ENCODE measurements around the gene EIF4E3.

Gene EIF4E3

DNA sequence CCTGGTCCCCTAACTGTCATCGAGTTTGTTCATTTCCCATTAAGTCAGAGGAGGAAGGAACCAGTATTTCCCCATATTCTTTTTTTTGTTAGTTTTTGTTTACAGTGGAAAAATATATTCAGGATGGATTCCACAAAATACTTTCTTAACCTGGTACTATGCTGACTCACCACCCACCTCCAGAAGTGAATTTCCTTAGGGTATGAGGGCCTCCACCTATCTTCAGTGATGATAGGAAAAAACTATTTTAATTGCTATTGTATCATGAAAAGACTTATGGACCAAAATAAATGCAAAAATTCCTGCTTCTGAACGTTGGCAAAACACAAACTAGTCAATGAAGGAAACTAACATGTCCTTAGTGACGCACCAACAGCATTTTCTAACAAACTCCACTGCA, 77.5 kb downstream of the EIF4E3 start:
- DNase-seq = no peak

GRCh38 chr3:71646971-71647370, 78.2 kb downstream of the EIF4E3 start:
- no peak for DNase-seq

DNA sequence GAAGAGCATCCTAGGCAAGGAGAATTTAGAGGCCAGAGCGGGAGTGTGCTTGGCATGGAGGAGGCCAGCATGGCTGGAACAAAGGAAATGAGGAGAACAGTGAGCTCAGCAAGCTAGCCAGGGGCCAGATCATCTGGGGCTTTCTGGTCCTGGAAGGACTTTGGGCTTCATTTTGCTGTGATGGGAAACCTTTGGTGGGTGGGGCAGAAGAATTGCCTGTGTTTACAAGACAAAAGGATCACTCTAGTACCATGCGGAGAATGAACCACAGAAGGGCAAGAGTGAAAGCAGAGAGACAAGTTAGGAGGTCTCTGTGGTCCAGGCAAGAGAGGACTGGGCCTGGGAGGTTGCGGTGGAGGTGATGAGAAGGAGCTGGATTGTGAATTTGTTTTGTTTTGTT, 80.1 kb downstream of the EIF4E3 start:
- no peak for DNase-seq

DNA sequence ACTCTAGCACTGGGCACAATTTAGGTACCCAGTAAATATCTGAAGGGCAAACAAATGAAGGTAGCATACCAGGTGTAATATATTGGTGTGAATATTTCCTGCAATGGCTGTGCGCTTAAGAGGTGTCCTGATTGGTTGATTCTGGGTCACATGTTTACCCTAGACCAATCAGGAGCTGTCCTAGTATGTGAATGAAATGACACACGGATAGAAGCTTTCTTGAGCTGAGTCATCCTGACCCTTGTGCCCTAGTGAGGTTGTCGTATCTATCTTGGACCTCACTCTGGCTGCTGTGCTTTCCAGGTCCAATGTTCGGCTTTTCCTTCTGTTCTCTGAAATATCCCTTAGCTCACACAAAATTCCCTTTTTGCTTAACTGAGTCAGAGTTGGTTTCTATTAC, 83.5 kb downstream of the EIF4E3 start:
- no peak for DNase-seq

GRCh38 chr3:71640331-71640983, 84.7 kb downstream of the EIF4E3 start:
- no peak for DNase-seq

DNA sequence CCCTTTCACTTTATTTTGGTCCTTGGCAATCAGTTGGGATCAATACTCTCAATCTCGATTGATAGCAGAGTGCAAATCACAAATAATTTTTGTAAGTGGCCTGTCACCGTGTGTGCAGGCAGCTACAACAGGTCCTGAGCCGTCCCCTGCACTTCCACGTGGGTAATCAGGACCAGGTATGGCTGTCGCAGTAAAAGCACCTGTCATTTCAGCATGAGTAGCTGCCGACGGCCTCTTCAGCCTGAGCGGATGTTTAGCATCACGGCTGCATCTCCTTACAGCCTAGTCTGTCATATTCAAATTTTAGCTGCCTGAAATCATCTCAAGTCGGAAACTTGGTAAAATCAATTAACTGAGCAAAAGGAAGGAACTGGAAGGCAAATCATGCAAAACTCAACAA, 88.7 kb downstream of the EIF4E3 start:
- DNase-seq = no peak

- no peak for DNase-seq
These were observed 89.2 kb downstream of the EIF4E3 start for GRCh38 chr3:71636001-71636400.

GRCh38 chr3:71634671-71635070, 90.5 kb downstream of the EIF4E3 start:
- DNase-seq = no peak

GRCh38 chr3:71629711-71630110, 95.5 kb downstream of the EIF4E3 start:
- DNase-seq = no peak

- DNase-seq = no peak
These were observed 95.9 kb downstream of the EIF4E3 start for GRCh38 chr3:71629289-71629688.

DNA sequence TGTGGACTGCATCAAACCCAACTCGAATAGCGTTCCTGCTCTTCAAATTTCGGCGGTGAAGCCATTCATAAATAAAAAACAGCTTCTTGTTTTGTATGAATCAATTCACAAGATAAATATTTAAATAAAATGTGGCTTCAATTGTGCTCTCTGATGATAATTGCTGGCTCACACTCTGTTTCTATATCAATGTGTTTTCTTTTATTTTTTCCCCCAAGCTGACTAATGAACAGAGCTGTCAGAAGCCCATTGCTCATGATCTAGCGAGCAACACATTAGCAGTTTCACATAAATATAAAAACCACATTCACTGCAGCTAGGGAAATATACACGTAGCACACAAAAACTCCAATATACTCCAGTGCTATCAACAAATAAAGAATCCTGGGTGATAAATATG, 96.7 kb downstream of the EIF4E3 start:
- no peak for DNase-seq

DNA sequence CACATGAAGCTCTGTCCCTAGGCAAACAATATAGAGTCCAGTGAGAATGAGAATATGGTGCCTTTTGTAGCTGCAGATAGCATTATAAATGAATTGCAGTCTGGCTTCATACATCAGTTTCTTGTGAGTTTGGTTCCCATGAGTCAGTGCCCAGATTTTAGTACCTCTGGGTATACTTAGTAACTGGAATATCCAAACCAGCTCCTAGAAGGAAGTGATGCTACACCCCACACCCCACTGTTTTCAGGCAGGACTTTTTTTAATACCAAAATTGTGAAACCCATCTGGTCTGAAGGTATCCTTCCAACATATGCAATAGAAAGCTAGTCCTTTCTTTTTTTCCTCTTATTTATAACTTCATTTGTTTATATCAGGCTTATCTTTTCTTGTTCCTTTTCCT, 99.5 kb downstream of the EIF4E3 start:
- no peak for DNase-seq
